DMS 273 (cell line): ENCODE results near the gene PYROXD2.
A peak's percentile ranks its signal among the peaks of the same experiment; 100 is the strongest.

Experiments
- DNase-seq: peaks from one replicate; lab custom pipeline; 2025; ENCODE audit not compliant: unreplicated experiment; lab: John Stamatoyannopoulos, UW

Gene PYROXD2

GRCh38 chr10:98340261-98340939 lies 74.6 kb downstream of the PYROXD2 start:
- DNase-seq, result peak; percentile 13

DNA sequence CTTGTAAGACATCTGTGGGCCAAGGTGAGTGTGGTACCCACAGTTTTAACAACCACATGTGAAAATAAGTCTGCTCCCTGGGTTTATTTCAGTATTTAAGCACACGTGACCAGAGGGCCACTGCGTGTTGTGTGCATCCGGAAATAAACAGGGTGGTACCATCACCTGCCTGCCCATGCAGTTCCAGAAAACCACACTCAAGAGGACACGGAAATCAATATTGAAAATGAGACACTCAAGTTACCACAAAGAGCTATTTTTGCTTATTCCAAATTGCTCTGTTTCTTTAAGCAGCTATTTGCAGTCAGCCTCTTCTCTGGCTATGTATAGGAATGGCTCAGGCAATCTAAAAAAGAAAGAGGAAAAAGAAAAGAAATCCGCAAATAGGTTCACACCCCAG lies 75.2 kb downstream of the PYROXD2 start:
- DNase-seq, result no peak

- DNase-seq, result no peak
Measured at GRCh38 chr10:98338896-98339295, 76.1 kb downstream of the PYROXD2 start.

GRCh38 chr10:98338318-98338717 lies 76.7 kb downstream of the PYROXD2 start:
- no peak for DNase-seq

- DNase-seq, result no peak
Measured at GRCh38 chr10:98337484-98337883, 77.5 kb downstream of the PYROXD2 start.
